T-helper 22 cell (primary cell): Measurements from ENCODE around the gene TMEM250.
"Not testable (repeated sequence)": the region's sequence is repeated elsewhere in the genome, so short reads cannot be mapped to it uniquely, and the experiment has no call there.

Source experiments
- DNase-seq: peaks from one replicate; pipeline ENCODE4 v3.0.0-alpha.2; 2020; ENCODE audit warnings: low read depth

TMEM250 gene, protein sequence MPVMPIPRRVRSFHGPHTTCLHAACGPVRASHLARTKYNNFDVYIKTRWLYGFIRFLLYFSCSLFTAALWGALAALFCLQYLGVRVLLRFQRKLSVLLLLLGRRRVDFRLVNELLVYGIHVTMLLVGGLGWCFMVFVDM

GRCh38 chr9:136118320-136119060 lies at the start of gene TMEM250:
Gene TMEM250, minus strand, starts transcription at chr9:136118875. Its CDS starts 1,975 bp downstream, at chr9:136116900.
- peak; percentile 91 for DNase-seq

DNA sequence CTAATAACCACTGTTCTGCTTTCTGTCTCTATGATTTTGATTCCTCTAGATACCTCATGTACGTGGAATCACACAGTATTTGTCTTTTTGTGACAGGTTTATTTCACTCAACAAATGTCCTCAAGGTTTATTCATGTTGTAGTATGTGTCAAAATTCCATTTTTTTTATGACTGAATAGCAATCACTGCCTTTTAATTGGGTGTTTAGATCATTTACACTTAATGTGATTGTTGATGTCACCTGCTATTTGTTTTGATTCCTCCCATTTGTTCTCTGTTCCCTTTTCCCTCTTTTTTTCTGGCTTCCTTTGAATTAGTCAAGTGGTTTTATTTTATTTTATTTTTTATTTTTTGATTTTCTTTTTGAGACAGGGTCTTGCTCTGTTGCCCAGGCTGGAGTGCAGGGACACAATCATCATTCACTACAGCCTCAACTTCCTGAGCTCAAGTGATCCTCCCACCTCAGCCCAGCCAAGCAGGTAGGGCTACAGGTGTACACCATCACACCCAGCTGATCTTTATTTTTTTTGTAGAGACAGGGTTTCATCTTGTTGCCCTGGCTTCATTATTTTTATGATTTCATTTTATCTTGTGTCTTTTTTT lies 44.7 kb upstream of the TMEM250 start:
- no peak for DNase-seq

- DNase-seq: no peak
These were observed 42.4 kb upstream of the TMEM250 start for GRCh38 chr9:136160995-136161610.

- DNase-seq: no peak
These were observed 41.7 kb upstream of the TMEM250 start for GRCh38 chr9:136160381-136160841.

DNA sequence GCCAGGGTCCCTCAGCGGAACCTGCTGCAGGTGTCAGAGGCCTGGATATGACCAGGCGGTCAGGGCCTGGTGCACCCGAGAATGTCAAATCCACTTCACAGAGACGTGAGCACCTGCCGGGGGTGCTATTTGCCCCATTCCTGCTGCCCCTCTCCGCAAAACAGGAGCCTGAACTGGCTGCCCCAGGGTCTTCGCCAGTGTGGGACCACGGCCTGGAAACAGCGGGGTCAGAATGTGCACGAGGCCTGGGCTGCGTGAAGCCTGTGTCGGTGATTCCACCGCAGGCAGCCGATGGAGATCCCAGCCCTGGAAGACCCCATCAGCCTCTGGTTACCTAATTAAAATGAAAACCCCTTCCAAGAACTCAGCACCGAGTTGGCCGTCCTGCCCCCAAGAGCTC lies 41.2 kb upstream of the TMEM250 start:
- no peak for DNase-seq

DNA sequence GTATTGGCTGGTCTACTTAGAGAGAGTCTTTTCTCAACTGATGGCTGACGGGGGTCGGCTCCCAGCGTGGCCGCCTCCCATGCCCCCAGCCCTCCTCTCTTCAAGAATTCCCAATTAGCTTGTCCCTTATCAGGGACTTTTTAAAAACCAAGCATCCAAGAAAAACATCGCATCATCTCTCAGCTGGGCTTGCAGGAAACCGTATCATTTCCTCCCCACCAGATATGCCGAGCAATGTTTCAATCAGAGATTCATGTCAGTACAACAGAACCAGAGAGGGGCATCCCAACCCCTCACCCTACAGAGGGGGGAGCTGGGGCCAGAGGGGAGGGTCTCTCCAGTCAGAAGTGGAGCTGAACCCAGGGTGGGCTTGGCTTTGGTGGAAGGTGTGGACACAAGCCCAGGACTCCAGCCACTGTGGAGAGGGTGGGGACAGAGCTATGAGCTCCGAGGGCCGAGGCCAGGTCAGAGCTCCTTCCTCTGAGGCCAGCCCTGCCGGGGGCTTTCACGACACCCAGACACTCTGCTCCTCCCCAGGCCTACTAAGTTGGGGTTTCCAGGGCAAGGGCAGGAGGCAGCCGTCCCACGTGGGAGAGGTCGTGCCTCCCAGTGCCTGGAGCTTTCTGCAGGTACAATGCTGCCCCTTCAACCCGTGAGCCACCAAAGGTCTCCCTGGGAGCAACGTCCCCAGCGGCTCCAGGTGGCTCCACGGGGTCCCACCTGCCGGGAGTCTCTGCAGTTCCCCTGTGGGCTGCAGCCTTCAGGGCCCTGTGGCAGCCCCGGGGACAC lies 39.0 kb upstream of the TMEM250 start:
- DNase-seq: no peak

GRCh38 chr9:136156209-136157120 lies 37.8 kb upstream of the TMEM250 start:
- no peak for DNase-seq

- no peak for DNase-seq
These were observed 36.9 kb upstream of the TMEM250 start for GRCh38 chr9:136155576-136155975.

DNA sequence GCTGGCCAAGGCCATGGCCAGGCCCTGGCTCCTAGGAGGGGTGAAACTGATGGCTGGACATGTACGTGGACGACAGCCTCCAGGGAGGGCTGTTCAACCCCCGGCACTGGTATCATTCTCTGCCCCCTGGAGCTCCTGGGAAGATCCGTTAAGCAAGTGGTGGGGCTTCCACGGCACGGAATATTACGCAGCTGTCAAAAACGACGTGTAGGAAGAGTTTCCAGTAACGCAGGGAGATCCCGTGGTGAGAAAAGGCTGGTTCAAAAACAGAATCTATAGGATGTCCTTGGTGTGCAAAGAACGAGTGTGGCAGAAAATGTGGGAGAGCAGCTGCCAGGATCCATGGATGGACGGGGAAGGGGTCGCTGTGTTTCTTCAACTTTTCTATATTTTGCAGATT lies 36.3 kb upstream of the TMEM250 start:
- no peak for DNase-seq

GRCh38 chr9:136153381-136154065 lies 34.8 kb upstream of the TMEM250 start:
- DNase-seq: no peak

DNA sequence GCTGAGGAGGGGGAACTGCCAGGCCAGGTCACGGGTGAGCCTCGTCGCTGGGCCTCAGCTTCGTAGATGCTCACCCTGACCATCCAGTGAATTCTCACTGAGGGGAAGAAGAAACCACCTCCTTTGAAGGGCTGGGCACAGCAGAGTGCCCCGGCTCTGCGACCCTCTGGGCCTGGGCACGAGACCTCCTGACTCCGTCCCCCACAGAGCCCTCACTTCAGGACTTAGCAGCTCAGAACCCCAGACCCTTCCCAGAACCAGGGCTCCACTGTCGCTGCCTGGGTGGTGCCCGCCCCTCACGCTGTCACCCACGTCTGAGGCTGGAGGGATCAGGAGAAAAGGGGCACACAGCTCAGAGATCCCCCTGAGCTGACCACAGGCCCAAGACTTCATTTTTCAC lies 34.3 kb upstream of the TMEM250 start:
- no peak for DNase-seq

DNA sequence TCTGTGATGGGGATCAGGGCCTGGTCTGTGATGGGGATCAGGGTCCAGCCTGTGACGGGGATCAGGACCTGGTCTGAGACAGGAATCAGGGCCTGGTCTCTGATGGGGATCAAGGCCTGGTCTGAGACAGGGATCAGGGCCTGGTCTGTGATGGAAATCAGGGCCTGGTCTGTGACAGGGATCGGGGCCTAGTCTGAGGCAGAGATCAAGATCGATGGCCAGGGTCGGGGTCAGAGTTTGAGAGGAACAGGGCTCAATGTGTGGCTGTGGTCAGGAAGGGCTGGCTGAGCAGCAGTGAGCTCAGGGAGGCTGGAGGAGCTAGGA lies 33.8 kb upstream of the TMEM250 start:
- DNase-seq: no peak

DNA sequence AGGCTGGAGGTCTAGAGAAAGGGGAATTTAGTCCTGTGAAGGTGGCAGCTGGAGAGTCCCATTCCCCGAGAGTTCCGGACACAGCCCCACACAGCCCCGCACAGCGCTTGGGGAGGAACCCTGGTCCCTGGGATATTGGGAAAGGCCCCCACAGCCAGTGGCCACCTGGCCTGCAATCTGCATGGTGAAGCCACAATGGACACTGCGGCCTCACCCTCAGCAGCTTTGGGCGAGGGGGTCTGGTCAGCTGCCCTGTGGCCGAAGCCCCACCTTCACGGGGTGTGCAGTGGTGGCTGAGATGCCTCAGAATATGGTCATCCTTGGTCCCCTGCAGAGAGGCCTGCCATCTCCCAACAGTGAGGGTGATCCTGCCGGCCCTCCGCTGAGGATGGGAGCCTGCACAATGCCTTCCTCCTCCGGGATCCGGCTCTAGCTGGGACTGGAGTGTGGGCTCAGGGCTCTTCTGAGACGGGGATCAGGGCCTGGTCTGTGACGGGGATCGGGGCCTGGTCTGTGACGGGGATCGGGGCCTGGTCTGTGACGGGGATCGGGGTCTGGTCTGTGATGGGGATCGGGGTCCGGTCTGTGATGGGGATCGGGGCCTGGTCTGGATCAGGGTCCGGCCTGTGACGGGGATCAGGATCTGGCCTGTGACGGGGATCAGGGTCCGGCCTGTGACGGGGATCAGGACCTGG lies 33.3 kb upstream of the TMEM250 start:
- no peak for DNase-seq

- no peak for DNase-seq
These were observed 32.6 kb upstream of the TMEM250 start for GRCh38 chr9:136151214-136151804.

DNA sequence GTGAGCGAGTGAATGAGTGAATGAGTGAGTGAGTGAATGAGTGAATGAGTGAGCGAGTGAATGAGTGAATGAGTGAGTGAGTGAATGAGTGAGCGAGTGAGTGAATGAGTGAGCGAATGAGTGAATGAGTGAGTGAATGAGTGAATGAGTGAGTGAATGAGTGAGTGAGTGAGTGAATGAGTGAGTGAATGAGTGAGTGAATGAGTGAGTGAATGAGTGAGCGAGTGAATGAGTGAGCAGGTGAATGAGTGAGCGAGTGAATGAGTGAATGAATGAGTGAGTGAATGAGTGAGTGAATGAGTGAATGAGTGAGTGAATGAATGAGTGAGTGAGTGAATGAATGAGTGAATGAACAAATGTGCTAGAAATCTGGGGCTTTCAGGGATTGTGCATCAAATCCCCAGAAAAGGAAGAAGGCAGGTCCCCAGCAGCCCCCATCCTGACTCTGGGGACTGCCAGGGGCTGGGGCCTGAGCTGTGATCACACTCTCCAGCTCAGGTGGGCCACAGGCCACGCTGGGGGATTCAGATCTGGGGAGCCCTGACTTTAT lies 32.1 kb upstream of the TMEM250 start:
- DNase-seq: not testable (repeated sequence)

DNA sequence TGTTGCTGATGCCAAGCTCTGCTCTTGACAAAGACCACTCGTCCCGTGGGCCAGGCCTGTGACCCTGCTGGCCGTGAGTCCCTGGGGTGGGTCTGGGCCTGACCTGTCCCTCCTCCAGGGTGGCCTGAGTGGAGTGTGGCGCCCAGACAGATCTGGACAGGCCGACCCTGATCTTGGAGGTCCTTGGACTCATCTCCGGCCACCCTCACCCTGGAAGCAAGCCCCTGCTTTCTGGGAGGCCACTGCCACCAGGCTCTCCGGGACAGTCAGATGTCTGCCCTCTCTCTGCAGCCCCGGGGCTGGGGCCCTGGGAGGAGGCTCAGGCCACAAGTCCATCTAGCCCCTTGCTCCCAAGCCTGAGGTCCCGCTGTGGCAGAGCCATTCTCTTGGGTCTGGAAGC lies 31.2 kb upstream of the TMEM250 start:
- no peak for DNase-seq

DNA sequence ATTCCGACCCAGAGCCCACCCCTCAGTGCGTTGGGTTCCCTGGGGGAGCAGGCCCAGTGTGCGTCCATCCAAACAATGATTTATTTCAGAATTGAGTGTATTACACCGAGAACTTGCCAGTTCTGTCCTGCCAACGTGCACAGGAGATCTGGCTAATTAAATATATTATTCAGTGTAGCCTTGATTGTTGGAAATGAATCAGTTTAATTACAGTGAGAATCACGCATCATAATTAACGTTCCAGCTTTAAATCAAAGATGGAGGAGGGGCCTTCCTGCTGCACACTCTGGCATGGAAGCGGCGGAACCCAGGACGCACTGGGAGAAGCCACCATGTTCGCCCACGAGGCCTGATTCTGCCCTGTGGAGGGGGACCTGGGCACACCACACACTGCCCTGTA lies 30.7 kb upstream of the TMEM250 start:
- no peak for DNase-seq

DNA sequence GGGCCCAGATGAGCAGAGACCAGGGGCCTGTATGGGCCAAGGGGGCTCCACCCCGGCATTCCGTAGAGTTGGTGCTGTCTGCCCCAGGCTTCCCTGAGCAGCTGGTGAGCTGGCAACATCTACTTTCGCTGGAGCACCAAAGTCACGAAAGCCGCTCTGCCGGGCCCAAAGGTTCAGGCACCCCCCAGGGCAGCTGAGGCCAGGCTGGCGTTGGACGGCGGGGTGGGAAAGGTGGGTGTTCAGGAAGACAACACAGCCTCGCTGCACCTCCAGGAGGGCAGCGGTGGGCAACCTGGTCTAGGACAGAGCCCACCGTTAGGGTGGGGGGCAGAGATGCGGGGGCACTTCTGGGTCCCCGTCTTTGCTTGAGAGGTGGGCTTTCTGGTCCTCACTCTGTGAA lies 30.1 kb upstream of the TMEM250 start:
- DNase-seq: no peak
